ENCODE measurements around the gene LRG1. TPM values are rescaled to one million over a fixed set of nuclear protein-coding genes. Genes with fewer than 3 reads are reported as not detected.

LRG1 gene
- total RNA-seq, 1 experiment from 2014 or later = 0.10 TPM

DNA sequence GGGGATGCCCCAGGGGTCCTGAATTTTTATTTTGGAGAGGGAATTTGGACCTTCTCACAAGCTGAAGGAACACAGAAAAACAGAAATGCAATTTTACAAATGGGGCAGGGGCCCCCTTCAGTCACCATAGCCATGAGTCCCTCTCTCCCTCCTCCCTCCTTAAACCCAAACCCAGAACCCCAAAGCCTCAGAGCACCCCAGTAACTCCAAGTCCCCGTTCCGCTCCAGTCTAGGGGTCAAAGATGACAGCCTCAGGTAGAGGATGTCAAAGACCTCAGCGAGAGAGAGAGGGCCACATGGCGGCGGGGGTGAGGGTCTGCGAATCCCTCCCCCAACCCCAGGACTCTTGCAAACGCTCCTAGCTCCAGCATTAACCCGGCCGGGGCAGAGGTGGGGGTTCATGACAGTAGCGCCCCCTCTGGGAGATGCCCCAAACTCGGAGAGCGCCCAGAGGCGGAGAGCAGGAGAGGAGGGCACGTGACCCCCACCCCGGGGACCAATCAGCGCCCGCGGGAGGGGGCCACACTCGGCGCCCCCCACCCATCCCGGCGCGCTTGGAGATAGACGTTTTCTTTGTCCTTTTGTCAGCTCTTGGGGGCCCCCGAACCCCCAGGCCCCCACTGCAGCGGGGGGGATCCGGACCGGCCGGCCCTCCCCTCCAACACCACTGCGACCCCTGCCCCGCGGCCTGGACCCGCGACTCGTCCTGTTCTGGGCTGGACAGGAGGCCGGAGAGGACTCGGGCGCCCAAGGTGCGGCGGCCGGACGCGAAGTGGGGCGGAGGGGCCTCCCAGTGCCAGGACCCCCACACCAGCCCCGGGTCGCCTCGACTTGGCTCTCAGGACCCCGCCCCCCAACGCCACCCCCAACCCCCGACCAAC lies 40.4 kb upstream of the LRG1 start:
- peak; percentile 95 for DNase-seq
- Histone ChIP-seq H3K27me3 (ENCODE audit: control insufficient read depth, insufficient read depth, low read length) (peaks cover 14% of the 10 kb centered on the region), H3K4me3 (ENCODE audit: insufficient read depth, low read depth, low read length) (peak overlapping the region; percentile 64), H3K36me3 (replicated peaks; ENCODE audit: control insufficient read depth, insufficient read depth, low read length) (no peaks in the 10 kb centered on the region; the same call in 1 of the 2 replicates)

- Histone ChIP-seq H3K4me3 (ENCODE audit: insufficient read depth, low read depth, low read length) (no peak overlapping the region), H3K27me3 (ENCODE audit: control insufficient read depth, insufficient read depth, low read length) (peaks cover 10% of the 10 kb centered on the region), H3K36me3 (replicated peaks; ENCODE audit: control insufficient read depth, insufficient read depth, low read length) (no peaks in the 10 kb centered on the region; the same call in 1 of the 2 replicates)
- DNase-seq = no peak
These were observed 39.6 kb upstream of the LRG1 start for GRCh38 chr19:4579389-4579788.

DNA sequence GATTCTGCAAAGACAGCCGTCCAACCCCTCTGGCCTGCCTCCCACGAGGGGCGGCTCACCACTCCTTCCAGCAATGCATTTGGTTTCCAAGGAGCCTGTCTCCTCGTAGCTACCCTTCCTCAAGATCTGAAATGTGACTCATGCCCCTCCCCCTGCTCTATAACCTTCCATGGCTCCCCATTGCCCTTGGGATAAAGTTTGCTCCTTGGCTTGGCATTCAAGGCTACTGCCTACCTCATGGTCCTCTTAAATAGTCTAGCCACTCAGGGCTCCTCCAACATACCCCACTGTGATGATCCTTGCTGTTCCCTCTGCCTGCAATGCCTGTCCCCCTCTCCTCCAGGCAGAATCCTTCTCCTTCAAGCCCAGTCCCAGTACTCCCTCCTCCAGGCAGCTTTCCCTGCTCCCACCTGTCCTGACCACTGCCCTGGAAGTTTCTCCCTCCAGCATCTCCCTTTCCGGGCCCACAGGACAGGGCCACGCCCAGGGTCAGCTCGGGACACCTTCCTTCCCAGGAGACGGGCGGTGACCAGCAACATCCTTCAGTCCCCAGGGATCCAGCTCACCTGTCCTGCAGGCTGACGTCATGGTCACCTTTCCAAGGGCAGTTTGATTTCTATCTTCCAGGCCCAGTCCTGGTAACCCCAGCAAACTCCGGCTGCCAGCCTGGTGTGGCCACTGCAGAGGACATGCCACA lies 38.9 kb upstream of the LRG1 start:
- DNase-seq = peak; percentile 32
- Histone ChIP-seq H3K27me3 (ENCODE audit: control insufficient read depth, insufficient read depth, low read length) (peaks cover 9% of the 10 kb centered on the region), H3K36me3 (replicated peaks; ENCODE audit: control insufficient read depth, insufficient read depth, low read length) (no peaks in the 10 kb centered on the region; the same call in 1 of the 2 replicates), H3K4me3 (ENCODE audit: insufficient read depth, low read depth, low read length) (no peak overlapping the region)

DNA sequence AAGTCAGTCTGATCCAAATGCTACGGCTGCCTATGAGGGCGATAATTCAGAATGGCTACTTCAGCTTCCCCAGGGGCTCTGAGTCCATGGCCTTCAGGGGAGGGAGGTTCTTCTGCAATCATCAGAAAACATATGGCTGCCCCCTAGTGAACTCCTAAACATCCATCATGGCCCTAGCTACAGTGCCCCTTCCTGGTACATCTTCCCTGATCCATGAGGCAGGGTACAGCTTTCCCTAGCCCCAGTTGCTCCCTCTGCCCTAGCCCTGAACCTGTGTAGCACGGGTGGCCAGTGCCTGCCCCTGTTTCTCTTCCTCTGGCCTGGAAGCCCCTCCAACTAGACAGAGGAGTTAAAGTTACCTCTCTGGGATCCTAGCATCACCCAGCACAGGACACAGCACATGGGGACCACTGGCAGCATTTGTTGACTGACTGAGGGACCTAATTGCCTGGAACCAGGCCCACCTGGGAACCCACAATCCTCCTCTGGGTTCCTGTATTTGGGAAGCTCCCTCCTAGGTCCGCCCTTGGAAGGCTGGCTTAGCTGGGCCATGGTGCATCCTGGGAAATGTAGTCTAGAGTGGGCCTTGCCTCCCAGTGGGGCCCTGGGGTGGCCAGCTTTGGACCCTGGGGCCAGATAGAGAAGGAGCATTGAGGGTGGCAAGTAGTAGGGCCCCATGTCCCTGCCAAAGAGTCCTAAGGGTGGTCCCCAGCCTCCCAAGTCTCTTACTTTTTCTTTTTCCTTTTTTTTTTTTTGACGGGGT lies 37.4 kb upstream of the LRG1 start:
- Histone ChIP-seq H3K27me3 (ENCODE audit: control insufficient read depth, insufficient read depth, low read length) (peaks cover 9% of the 10 kb centered on the region), H3K36me3 (replicated peaks; ENCODE audit: control insufficient read depth, insufficient read depth, low read length) (no peaks in the 10 kb centered on the region; the same call in 1 of the 2 replicates), H3K4me3 (ENCODE audit: insufficient read depth, low read depth, low read length) (no peak overlapping the region)
- DNase-seq = peak; percentile 81

DNA sequence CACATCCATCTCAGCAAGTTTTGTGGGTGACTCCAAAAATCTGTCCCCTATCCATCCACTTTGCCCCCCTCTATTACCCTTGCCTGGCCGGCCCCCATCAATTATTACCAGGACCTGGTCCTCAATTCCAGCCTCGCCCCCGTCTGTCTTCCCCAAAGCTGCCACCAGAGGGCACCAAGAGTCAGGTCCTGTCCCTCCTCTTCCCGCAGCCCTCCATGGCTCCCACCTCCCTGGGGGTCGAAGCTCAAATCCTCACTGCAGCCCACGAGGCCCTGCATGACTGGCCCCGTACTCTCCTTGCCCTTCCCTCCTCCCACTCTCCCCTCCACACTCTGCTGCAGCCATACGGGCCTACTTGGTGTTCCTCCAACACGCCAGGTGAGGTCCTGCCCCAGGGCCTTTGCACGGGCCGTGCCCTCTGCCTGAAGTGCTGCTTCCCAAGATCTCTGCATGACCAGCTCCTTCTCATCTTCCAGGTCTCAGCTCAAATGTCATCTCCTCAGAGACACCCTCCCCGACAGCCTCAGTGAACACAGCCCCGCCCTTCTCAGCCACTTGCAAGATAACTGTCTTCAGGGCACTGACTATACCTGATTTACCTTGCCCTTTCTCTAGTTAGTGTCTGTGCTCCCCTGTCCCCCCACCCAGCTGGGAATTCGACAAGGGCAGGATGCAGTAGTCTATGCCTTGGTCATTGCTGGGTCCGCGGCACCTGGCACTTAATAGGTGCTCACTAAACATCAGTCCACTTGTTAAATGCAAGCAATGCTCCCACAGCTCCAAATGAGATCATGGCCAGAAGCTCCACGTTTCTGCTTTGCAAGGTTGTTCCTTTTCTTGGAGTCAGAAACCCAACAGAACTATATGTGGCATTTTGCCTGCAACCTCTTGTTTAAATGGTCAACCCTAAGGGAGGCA lies 36.4 kb upstream of the LRG1 start:
- Histone ChIP-seq H3K27me3 (ENCODE audit: control insufficient read depth, insufficient read depth, low read length) (peaks cover 5% of the 10 kb centered on the region; the same call in 1 of the 2 replicates), H3K36me3 (replicated peaks; ENCODE audit: control insufficient read depth, insufficient read depth, low read length) (no peaks in the 10 kb centered on the region; the same call in 1 of the 2 replicates), H3K4me3 (ENCODE audit: insufficient read depth, low read depth, low read length) (no peak overlapping the region)
- DNase-seq = peak; percentile 92

DNA sequence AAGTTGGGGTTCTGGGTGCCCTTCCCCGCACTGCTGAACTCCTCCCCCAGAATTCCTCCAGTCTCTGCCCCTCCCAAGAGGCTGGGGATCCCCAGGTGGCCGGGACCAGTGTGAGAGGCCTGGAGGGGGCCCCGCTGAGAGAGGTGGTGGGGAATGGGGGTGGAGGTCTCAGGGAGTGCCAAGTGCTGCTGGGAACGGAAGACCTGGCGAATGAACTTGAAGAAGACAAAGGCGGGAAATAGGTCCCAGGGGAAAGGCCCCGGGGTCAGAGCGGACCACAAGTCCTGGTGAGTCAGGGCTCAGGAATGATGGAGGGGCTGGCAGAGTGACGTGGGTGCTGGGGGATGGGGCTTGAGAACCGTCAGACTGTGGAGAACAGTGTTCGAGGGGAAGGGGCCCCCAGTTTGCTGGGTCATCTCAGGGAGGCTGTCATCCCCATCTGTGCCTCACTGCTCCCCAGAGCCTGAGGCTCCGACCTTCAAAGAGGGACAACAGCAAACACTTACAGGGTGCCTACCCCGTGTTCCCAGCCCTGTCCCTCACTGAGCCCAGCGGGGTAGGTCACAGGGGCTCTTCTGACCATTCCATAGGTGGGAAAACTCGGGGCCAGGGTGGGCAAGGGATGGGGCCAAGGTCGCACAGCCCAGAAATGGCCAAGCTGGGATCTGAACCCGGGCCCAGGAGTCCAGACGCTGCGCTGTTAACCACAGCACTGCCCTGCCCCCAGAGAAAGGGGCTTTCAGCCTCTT lies 35.6 kb upstream of the LRG1 start:
- Histone ChIP-seq H3K36me3 (replicated peaks; ENCODE audit: control insufficient read depth, insufficient read depth, low read length) (no peaks in the 10 kb centered on the region; the same call in 1 of the 2 replicates), H3K4me3 (ENCODE audit: insufficient read depth, low read depth, low read length) (peak overlapping the region; percentile 18), H3K27me3 (ENCODE audit: control insufficient read depth, insufficient read depth, low read length) (peaks cover 3% of the 10 kb centered on the region; the same call in 1 of the 2 replicates)
- DNase-seq = peak; percentile 95

DNA sequence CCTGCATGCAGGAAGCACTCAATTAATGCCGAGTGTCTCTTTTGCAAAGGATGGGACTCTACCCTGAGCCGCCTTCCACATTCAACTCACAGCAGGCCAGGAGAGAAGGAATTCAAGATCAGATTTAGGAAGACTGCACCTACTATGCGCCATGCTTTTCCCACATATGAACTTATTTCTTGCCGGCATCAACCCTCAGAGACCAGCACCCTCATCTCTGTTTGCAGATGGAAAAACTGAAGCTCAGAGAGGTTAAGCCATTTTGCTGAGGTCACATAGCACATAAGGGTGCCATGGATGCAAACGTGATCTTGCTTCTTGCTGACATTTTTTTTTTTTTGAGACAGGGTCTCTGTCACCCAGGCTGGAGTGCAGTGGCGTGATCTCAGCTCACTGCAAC lies 33.8 kb upstream of the LRG1 start:
- Histone ChIP-seq H3K4me3 (ENCODE audit: insufficient read depth, low read depth, low read length) (no peak overlapping the region), H3K27me3 (ENCODE audit: control insufficient read depth, insufficient read depth, low read length) (no peaks in the 10 kb centered on the region), H3K36me3 (replicated peaks; ENCODE audit: control insufficient read depth, insufficient read depth, low read length) (no peaks in the 10 kb centered on the region; the same call in 1 of the 2 replicates)
- DNase-seq = peak; percentile 18

GRCh38 chr19:4571305-4571917 lies 31.6 kb upstream of the LRG1 start:
- no peak overlapping the region for H3K4me3 ChIP-seq (ENCODE audit: insufficient read depth, low read depth, low read length)
- no peak for DNase-seq
- no peaks in the 10 kb centered on the region for H3K27me3 ChIP-seq (ENCODE audit: control insufficient read depth, insufficient read depth, low read length)
- no peaks in the 10 kb centered on the region for H3K36me3 ChIP-seq (replicated peaks; ENCODE audit: control insufficient read depth, insufficient read depth, low read length)

DNA sequence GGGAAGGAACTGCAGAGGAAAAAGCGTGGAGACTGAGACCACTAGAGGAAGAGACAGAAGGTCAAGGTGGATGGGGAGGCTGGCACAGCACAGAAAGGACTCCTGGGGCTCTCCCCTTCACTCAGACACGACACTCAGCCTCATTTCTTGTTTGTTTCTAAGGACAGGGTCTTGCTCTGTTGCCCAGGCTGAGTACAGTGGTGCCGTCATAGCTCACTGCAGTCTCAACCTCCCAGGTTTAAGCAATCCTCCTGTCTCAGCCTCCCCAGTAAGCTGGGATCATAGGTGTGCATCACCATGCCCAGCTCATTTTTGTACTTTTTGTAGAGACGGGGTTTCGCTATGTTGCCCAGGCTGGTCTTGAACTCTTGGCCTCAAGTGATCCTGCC lies 31.1 kb upstream of the LRG1 start:
- Histone ChIP-seq H3K4me3 (ENCODE audit: insufficient read depth, low read depth, low read length) (no peak overlapping the region), H3K36me3 (replicated peaks; ENCODE audit: control insufficient read depth, insufficient read depth, low read length) (no peaks in the 10 kb centered on the region), H3K27me3 (ENCODE audit: control insufficient read depth, insufficient read depth, low read length) (no peaks in the 10 kb centered on the region)
- no peak for DNase-seq

GRCh38 chr19:4570402-4570801 lies 30.6 kb upstream of the LRG1 start:
- H3K4me3 ChIP-seq (ENCODE audit: insufficient read depth, low read depth, low read length) = no peak overlapping the region
- H3K27me3 ChIP-seq (ENCODE audit: control insufficient read depth, insufficient read depth, low read length) = no peaks in the 10 kb centered on the region
- no peaks in the 10 kb centered on the region for H3K36me3 ChIP-seq (replicated peaks; ENCODE audit: control insufficient read depth, insufficient read depth, low read length)
- DNase-seq = no peak

DNA sequence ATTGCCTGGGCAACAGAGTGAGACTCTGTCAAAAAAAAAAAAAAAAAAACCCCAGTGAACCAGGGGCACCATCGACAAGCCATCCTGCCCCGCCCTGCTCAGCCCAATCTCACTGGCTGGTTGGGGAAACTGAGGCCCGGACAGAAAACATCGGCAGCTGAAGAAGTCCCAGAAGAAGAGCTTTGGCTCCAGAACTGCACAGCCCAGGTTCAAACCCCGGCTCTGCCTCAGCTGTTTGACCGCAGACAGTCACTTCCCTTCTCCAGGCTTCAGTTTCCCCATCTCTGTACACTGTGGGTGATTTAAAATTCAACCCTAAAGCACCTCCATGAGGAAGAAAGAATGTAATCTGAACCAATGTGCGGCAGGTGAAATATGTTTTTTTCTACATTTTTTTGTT lies 29.1 kb upstream of the LRG1 start:
- Histone ChIP-seq H3K36me3 (replicated peaks; ENCODE audit: control insufficient read depth, insufficient read depth, low read length) (no peaks in the 10 kb centered on the region), H3K27me3 (ENCODE audit: control insufficient read depth, insufficient read depth, low read length) (no peaks in the 10 kb centered on the region), H3K4me3 (ENCODE audit: insufficient read depth, low read depth, low read length) (no peak overlapping the region)
- DNase-seq = no peak

- H3K27me3 ChIP-seq (ENCODE audit: control insufficient read depth, insufficient read depth, low read length) = no peaks in the 10 kb centered on the region
- H3K36me3 ChIP-seq (replicated peaks; ENCODE audit: control insufficient read depth, insufficient read depth, low read length) = no peaks in the 10 kb centered on the region
- H3K4me3 ChIP-seq (ENCODE audit: insufficient read depth, low read depth, low read length) = no peak overlapping the region
- peak; percentile 95 for DNase-seq
These were observed 27.8 kb upstream of the LRG1 start for GRCh38 chr19:4567584-4568071.
